GM21423 (cell line): ENCODE data around the gene NAV2.

Source experiments
- ATAC-seq: cut with Tn5 transposase; IDR thresholded peaks from one replicate; pipeline ENCODE4 v1.9.1; 2021; ENCODE audit warnings: mild to moderate bottlenecking, moderate library complexity; ENCODE audit not compliant: unreplicated experiment

Gene NAV2

DNA sequence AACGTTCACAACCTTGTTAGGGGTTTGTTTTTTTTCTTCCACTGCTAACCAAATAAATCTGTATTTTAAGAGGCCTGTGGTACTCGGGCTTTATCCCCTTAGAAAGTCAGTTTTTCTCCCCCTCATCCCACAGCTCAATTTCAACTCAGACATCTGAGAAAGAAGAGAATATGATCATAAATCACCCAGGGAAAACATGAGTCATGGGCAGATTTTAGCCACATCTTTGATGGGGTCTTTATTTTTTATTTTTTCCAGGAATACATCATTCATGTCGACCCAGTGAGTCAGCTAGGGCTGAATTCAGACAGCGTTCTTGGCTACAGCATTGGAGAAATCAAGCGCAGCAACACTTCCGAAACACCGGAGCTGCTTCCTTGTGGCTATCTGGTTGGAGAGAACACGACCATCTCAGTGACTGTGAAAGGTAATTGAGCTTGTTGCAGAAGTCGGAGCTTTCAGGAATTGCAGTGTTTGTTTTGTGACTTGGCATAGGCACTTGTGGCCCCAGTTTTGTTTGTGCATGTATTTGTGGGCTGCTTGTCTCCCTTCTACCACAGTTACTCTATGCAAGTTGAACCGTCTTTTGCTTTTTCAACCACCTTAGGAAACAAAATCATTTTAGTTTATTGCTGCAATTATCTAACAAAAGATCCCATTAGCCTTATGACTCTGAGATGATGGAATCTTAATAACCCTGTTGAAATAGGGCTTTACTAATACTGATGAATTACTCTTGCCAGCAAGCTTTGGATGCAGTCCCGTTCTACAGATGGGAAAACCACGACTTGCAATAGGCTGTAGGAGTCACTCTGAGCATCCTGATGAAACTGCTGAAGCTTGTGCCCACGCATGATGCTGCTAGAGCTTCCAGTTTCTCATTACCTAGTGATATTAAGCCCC lies 384.9 kb downstream of the NAV2 start:
- no peak for ATAC-seq

DNA sequence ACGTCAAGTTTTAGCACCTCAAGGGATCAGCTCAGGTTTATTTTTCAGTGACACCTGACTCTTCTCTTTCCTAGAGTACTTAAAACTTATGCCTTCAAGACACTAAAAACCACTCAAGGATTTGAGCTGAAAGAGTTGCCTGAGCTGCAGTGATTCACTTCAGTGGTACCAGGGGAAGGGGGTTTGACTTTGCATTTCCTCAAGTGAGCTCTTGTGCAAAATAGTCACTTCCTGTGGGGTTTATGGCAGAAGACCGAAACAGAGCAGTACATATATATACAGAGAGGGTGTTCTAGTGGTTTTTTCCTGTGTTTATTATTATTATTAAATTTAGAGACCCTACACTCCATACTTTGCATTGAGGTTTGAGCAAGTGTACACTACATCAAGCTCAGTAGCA lies 386.9 kb downstream of the NAV2 start:
- no peak for ATAC-seq

DNA sequence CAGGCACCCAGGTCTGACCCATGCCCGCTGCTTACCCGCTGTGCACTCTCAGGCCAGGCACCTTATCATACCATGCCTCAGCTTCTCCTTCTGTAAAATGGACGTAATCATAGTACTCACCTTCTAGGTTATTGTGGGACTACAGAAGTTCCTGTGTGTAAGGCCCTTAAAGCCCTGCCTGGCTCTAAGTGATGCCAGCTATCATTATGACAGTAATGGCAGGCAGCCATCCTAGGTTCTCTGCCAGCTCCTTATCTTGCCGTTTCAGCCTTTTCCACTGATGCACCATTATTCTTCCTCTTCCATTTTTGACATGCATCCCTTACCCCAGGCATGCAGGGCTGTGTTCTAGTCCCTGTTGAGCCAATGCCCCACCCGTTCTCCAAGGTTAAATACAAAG lies 389.8 kb downstream of the NAV2 start:
- no peak for ATAC-seq

DNA sequence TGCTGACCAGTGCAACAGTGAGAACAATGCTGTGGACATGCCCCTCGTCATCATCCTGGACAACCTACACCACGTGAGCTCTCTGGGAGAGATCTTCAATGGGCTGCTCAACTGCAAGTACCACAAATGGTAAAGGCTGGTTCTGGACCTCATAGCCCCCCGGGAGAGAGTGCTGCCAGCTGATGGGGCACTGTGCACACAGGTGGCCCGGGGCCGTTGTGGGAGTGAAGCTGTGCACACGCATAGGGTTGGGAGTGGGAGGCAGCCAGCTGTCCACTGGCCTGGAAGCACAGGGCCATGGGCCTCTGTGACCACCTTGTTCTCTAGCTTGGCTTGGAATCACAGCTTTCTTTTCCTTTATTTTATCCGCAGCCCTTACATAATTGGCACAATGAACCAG lies 390.6 kb downstream of the NAV2 start:
- ATAC-seq, result no peak

DNA sequence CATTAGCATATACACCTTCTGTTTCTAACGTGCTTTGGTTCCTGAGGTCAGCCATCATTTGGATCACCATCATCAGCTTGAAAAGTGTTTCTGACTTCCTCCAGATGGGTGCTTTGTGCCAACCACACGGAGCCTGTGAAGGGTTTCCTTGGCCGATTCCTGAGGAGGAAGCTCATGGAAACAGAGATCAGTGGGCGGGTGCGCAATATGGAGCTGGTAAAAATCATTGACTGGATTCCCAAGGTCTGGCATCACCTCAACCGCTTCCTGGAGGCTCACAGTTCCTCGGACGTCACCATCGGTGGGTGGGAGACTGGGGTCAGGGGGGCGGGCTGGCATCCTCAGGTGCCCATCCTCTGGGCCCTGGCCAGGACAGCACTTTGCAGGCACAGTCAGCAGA lies 392.8 kb downstream of the NAV2 start:
- ATAC-seq, result no peak

DNA sequence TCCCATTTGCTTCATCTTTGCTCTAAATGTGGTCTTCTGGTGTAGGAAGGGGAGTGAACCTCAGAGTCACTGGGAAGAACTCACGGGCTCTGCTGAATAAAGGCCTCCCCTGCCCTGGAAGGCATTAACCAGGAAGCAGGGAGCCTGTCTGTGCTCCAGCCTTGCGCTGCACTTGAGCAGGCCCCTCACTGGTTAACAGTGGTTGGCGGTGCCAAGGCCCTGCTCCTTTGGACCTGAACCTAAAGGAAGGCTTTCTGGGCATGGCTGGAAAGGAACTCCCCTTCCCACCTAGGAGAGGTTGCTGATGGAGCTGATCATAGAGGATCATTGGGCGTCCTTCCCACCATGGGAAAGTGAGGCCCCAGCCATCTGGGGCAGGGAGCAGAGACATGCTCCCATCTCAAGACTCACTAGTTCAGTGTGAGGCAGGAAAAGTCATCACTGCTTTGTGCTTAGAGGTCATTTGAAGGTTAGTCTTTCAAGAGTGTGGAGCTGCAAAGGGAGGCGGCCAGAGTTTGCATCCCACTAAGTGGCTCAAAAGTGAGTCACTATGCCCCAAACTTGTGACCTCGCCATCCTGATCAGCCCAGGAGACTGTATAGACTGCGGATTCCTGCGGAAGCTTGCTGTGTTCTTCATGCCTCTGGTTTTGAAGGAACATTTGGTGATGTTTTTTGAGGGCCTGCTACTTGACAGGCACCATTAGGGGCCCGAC lies 397.3 kb downstream of the NAV2 start:
- no peak for ATAC-seq

DNA sequence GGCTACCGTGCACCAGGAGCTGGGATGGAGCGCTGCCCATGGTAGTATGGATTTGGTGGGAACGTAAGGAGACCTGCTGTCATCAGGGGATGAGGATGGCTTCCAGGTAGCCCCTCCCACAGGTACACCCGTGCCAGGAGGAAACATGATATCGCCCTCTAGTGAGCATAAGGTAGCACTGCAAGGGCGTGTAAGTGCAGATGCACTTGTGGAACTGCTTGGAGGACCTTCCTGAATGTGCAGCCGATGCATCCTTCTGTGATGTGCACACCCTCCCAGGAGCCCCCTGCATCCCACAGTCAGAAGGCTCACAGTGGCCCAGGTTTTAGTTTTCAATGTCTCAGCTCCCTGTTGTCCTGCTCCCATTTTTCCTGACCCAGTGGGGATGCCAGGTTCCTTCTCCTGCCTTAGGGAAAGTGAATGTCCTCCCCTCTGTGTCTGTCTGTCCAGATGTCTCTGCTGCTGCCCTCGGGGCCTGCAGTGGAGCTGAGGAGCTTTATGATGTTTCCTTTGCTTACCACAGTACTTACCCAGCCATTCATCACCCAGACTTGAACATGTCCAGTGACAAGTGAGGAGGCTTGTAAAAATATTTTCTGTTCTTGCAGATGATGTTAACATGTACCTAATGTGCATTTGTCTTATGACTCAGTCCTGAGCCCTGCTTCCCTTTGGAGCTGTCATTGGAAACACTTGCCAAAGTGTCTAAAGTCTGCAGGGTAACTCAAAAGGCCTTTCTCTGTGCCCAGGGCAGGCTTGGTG lies 398.5 kb downstream of the NAV2 start:
- ATAC-seq, result peak; percentile 88

DNA sequence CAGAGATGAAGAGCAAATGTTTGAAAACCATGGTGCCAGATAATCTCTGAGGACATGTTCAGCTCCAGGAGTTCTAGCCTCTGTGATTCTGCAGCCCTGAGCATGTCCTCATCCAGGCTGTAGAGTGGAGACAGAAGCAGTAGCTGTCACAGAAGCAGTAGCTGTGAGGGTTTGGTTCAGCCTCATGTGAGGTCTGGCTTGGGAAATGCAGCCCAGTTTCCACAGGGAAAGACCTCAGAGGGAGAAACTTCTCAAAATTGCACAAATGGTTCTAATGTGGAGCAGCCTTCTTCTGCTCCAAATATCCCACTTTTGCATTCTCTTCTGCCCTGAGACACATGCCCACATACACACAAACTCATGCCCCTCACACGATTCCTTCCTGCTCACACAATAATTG lies 399.2 kb downstream of the NAV2 start:
- no peak for ATAC-seq

DNA sequence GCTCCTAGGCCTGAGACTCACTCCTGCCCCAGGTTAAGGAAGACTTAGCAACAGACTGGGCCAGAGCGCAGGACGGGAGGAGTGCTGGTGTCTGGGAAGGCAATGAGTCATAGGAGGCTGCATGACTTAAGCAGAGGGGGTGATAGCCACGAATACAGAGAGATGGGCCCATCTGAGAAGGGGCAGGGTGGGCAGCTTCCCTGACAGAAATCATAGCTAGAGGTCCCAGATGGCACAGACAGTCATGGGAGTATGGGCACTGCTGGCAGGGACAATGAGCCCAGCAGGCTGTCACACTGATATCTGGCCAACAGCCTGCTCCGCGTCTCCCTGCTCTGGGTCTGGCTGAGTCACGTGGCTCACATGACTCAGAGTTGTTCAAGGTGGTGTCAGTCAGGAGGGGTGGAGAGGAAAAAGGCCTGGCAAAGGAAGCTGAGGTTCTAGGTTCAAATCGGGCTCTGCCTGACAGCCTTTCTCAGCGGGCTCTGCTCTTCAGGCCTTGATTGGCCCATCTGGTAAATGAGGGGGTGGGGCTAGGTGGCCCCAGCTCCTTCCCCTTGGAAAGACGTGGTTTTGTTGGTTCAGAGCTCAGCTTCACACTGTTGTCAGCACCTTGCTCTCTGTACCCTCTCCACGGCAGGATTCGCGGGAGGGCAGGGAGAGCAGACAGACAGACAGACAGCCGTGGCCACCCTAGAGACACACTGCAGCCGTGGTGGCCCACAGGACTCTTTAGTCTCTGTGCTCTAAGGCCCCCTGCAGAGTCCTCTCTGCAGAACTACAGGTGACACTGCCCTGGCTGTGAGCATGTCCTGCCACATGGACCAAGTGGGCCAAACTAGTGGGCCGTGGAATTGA lies 399.9 kb downstream of the NAV2 start:
- ATAC-seq, result no peak

DNA sequence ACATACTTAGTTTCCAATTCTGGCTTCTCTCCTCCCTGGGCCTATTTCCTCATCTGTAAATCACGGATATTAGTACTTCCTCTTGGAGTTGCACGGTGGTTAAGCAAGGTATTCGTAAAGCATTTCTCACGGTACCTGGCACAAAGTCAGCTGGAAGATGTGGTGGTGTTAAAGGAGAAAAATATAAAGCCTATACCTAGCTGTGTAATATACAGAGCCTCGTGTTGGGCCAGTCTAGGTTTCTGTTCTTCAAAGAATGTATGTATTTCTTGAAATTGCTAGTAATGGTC lies 400.5 kb downstream of the NAV2 start:
- no peak for ATAC-seq

DNA sequence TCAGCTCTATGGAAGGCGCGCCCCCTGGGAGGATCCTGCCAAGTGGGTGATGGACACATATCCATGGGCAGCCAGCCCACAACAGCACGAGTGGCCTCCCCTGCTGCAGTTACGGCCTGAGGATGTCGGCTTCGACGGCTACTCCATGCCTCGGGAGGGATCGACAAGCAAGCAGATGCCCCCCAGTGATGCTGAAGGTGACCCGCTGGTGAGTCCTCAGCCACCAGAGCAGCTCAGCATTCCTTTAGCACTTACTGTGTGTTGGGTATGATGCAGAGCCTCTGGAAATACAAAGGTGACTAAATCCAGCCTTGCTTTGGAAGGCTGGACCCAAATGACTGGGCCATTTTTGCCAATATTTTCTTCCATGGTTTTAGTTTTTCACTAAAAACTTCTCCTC lies 402.0 kb downstream of the NAV2 start:
- ATAC-seq, result no peak

DNA sequence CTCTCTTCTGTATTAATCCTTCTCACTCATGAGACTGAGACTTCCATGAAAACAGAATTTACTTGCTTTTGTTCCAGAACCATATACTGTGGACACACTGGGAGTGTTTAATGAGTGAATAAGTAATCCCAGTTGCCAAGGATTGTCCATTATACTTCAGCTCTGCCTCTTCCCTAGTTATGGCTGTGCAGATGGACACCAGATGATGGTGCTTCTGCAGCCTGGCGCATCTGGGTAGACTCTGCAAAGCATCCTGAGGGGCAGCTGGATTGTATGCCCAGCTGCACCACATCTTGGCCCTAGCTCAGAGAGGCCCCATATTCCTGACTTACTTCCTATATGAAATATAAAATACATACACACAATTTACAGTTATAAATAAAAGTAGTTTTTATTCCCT lies 404.2 kb downstream of the NAV2 start:
- no peak for ATAC-seq

DNA sequence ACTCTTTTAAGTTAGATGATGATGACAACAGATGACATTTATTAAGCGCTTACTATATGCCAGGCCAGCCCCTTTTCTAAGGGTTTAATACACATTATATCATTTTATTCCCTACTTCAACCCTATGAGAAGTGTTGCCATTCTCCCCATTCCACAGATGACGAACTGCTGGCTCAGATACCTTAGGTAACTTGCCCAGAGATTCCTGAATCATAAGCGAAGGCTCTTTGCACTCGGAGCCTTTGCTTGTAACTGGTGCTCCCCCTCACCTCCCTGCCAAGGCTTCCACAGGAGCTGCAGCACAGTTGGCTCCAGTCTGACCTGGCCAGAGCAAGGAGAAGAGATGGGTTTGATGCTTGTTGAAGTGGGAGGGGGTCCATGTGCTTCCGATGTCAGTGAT lies 404.7 kb downstream of the NAV2 start:
- no peak for ATAC-seq

DNA sequence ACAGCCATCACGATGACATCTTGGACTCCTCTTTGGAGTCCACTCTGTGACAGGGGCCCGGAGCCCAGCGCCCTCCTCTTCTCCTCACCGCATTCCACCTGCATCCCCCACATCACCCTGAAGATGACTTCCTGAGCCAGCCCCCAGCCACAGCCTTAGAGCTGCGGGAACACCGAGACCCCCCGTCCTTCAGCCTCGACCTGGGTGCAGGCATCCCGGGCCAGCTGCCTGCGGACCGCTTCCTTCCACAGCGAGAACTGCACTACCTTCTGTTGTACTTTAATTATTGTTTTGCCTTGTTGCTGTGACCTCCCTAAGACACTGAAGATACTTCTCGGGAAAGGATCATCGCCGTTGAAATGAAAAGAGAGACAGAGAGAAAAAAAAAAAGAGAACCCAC lies 405.6 kb downstream of the NAV2 start:
- ATAC-seq, result no peak

DNA sequence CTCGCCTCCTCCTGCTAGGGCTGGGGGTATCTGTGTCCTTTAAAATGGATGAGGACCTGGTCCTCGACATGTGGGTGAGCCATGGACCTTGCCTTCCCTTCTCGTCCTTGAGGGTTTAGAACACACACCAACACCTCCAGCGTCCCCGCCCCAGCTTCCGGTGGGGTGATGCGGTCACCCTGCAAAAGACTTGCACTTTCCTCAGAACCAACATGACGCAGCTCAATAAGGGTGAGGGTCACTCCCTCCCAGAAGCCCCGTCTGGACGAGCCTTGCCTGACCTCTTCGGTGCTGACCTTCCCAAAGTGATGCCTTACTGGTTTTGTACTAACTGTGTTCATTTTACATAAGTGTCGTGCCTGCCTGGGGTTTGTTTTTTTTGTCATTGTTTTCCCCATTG lies 406.7 kb downstream of the NAV2 start:
- no peak for ATAC-seq

DNA sequence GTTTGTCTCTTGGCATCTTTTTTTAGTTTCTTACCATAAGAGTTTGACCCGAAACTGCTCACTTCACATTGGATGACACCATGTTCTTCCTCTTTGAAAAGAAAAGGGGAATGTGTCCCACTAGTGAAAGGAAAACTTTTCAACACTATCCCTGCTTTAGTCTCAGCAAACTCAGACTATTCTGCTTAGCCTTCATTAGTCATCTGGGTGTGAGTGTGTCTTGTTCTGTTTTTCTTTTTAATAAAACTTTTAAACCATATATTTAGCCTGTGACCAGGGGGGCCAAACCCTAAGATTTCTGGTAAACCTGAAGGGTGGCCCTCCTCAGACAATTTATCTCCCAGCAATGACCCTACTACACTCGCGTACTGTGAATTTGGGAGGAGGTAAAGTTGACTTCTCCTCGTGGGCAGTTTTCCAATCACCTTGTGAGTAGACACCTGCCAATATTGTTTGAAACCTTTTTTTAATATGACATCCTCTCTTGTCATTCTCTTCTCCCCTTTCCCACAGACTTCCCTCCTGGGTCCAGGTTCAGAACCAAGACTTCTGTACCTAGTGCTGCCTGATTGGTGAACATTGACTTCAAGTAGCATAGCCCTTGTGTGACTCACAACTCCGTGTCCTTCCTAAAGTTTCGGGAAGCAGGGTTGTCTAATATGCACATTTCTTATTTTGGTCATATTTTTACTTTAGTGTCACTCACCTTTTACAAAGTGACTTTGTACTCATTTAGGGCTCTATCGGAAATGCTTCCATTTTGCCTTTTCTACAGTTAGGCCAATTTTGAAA lies 407.7 kb downstream of the NAV2 start:
- no peak for ATAC-seq

DNA sequence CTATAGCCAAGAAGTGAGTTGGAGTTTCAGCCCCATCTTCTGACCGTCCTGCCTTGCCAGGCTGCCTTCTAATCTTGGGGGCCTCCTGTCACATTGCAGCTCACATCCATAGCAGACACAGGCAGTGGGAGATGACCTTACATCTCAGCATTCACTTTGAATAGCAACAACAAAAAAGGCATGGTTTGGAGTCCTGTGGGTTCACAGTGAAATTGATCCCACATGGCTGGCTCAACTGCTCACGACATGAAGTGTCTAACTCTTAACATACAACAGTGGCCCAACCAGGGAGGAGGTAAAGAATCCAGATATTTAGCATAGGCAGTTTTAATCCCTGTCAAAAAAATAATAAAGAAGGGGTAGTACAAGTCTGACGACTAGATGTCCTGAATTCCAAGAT lies 409.5 kb downstream of the NAV2 start:
- no peak for ATAC-seq

DNA sequence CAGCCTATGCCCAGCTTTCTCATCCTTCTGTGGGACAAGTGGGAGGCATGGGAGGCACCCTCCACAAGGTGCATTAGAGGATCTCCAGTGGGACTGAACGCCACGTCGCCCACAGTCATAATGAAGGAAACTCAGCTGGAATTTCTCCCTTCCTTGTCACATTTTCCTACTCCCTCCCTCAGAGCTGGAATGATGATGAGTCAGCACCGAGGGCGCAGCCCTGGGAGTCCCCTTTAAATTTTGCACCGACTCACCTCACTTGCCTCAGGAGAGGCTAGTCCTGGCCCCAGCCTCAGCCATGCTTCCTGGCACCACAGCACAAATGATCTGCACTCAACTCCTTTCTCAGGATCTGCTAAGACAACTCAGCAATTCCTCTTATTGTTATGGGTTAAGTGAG lies 413.3 kb downstream of the NAV2 start:
- no peak for ATAC-seq

DNA sequence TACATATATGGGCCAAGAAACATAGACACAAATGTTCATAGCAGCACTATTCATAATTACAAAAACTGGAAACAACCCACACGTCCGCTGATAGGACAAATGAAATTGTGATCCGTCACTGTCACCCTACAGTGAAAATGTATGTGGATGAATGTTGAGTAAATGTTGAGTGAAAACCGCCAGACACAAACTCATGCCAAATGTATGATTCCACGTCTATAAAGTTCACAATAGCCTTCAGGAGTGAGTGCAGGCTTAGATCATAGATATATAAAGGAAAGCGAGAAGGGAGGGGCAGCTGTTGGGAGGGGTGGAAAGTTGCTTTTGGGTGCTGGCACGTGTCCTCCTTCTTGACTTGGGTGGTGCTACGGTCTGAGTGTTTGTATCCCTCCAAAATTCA lies 414.1 kb downstream of the NAV2 start:
- no peak for ATAC-seq
